Stimulated activated CD4-positive, alpha-beta T cell treated with anti-CD3 and anti-CD28 coated beads, Interleukin-2, amount 100 ng/mL, for 24 hours (primary cell): ENCODE results near the gene CIAO3.

Source experiments
- DNase-seq, 2 donors: peaks; one replicate each; pipeline ENCODE4 v3.0.0-alpha.2; 2020

CIAO3 gene

GRCh38 chr16:687499-687898 is 53.3 kb downstream of the CIAO3 start:
- DNase-seq = no peak

GRCh38 chr16:686459-687260 is 54.1 kb downstream of the CIAO3 start:
- DNase-seq = no peak

- no peak for DNase-seq
Observed at GRCh38 chr16:685967-686366, 54.8 kb downstream of the CIAO3 start.

- DNase-seq = no peak
Observed at GRCh38 chr16:684961-685696, 55.7 kb downstream of the CIAO3 start.

GRCh38 chr16:684071-684794 is 56.6 kb downstream of the CIAO3 start, which contains the start of gene JMJD8:
JMJD8 (minus strand) TSS chr16:684334; CDS start chr16:684319, 15 bp downstream.
- DNase-seq = peak; percentile 98 to 99

DNA sequence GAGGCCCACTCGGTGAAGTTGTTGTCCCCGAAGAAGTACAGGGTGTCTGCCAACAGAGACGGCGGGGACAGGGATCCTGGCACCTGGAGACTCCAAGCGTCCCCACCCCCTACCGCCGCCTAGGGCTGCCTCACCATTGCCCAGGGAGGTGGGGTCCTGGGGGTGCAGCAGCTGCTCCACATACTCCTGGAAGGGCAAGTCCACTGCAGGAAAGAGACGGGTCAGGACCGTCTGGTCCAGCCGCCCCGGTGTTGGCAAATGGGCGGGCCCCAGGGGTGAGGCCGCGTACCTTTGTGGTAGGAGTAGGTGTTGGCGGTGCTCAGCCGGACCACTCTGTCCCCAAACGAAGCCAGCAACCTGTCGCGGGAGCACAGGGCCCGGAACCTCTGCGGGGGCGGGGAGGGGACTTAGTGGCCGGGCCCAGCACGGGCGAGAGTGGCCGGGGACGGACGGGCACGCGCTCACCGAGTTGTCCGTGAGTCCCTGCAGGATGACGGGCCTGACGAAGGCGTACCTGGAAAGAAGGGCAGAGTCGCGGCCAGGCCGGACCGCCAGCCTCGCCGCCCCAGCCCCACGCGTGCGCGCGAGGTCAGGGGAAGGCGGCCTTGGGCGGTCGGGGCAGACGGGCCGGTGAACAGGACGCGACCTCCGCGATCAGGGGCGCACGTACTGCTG is 57.3 kb downstream of the CIAO3 start:
- DNase-seq = no peak

DNA sequence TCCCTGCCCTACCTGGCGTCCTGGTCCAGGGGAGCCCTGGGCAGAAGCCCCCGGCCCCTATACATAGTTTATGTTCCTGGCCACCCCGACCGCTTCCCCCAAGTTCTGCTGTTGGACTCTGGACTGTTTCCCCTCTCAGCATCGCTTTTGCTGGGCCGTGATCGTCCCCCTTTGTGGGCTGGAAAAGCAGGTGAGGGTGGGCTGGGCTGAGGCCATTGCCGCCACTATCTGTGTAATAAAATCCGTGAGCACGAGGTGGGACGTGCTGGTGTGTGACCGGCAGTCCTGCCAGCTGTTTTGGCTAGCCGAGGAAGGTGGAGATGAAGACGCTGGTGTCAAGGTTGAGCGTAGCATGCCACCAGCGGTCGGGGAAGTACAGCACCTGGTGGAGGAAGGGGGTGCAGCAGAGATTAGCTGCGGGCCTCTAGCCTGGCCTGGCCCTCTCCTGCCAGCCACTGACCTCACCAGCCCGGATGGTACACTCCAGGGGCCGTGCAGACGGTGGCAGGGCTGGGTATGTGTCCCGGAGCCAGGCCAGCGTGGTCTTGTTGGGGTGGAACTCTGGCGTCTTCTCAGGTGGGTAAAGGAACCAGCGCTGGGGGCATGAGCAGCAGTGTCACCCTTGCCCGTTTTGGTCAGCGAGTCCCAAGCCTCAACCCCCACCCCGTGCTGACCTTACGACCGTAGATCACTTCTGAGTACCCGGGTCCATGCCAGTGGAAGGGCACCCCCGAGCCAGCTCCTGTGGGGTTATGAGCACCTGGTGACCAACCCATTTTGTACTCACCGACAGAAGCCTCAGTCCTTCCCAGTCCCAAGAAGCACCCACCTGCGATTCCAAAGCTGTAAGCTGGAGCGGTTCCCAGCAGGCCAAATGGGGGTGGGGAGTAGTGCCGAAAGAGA is 58.1 kb downstream of the CIAO3 start:
- no peak for DNase-seq

GRCh38 chr16:681746-682427 is 58.9 kb downstream of the CIAO3 start:
- DNase-seq = no peak

GRCh38 chr16:680967-681745 is 59.6 kb downstream of the CIAO3 start:
- DNase-seq = no peak

DNA sequence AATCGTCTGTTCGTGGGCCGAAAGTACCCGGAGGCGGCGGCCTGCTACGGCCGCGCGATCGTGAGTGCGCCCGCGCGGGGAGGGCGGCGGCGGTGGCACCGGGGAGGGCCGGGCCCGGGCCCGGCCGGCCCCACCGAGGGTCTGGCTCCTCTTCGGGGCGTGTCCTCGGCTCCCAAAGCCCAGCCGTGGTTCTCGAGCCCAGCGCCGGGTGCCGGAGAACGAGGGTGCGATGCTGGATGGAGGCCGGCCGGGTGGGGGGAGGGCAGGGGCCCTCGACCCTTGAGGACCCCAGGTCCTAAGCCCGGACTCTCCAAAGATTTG is 60.2 kb downstream of the CIAO3 start:
- no peak for DNase-seq

- DNase-seq = peak; percentile 84 to 93
Observed at GRCh38 chr16:679814-680624, 60.8 kb downstream of the CIAO3 start, which contains the start of gene STUB1. STUB1 (plus strand) TSS chr16:680410; CDS start chr16:680526, 116 bp downstream.
